Mesenchymal stem cell (in vitro differentiated cells and primary cell): Measurements from ENCODE around the gene VENTX.

Source experiments
- DNase-seq: peaks from one replicate; pipeline ENCODE4 v3.0.0-alpha.2; 2013
- H2AFZ ChIP-seq: one replicate; pipeline ENCODE4 v1.6.1; 2013; ENCODE audit warnings: low read depth, mild to moderate bottlenecking, control low read depth, inconsistent platforms, low read length, moderate library complexity
- H2AK5ac ChIP-seq: 2 replicates; pipeline ENCODE4 v1.6.1; 2013; ENCODE audit warnings: low read length, moderate library complexity, mild to moderate bottlenecking, inconsistent platforms; ENCODE audit not compliant: severe bottlenecking
- H2BK120ac ChIP-seq: one replicate; pipeline ENCODE4 v1.6.1; 2013; ENCODE audit warnings: low read depth, mild to moderate bottlenecking, inconsistent platforms, low read length, moderate library complexity
- H2BK12ac ChIP-seq, 2 experiments: one replicate each; pipeline ENCODE4 v1.6.1; 2013; ENCODE audit warnings: inconsistent platforms in 2 of 2, low read length in 2 of 2, mild to moderate bottlenecking in 2 of 2, moderate library complexity in 2 of 2, control low read depth in 1 of 2
- H2BK15ac ChIP-seq: one replicate; pipeline ENCODE4 v1.6.1; 2013; ENCODE audit warnings: mild to moderate bottlenecking, low read depth, inconsistent platforms; ENCODE audit not compliant: poor library complexity, severe bottlenecking
- H2BK5ac ChIP-seq: 2 replicates; pipeline ENCODE4 v1.6.1; 2013; ENCODE audit warnings: low read depth, mild to moderate bottlenecking, low read length, control low read depth, inconsistent platforms; ENCODE audit not compliant: poor library complexity, severe bottlenecking
- H3K14ac ChIP-seq, 2 experiments: one replicate each; pipeline ENCODE4 v1.6.1; 2013; ENCODE audit warnings: inconsistent platforms in 2 of 2, low read length in 2 of 2, control low read depth in 1 of 2, mild to moderate bottlenecking in 1 of 2, moderate library complexity in 1 of 2
- H3K18ac ChIP-seq, 2 experiments: one replicate each; pipeline ENCODE4 v1.6.1; 2013; ENCODE audit warnings: inconsistent platforms in 2 of 2, low read length in 2 of 2, control low read depth in 1 of 2, low read depth in 1 of 2, mild to moderate bottlenecking in 1 of 2
- H3K23ac ChIP-seq, 2 experiments: one replicate each; pipeline ENCODE4 v1.6.1; 2013; ENCODE audit warnings: inconsistent platforms in 2 of 2, low read length in 2 of 2, mild to moderate bottlenecking in 2 of 2, moderate library complexity in 2 of 2, control low read depth in 1 of 2
- H3K27ac ChIP-seq: 2 replicates; pipeline ENCODE4 v1.5.1; 2013; ENCODE audit warnings: mild to moderate bottlenecking, moderate library complexity, low read length, control low read depth, inconsistent platforms; ENCODE audit not compliant: poor library complexity, severe bottlenecking
- H3K27me3 ChIP-seq, 2 experiments: 2 replicates each; pipeline versions ENCODE4 v1.6.1 to v1.7.0; 2013; ENCODE audit warnings: low read length in 2 of 2, mild to moderate bottlenecking in 2 of 2, moderate library complexity in 2 of 2, control low read depth in 1 of 2, inconsistent platforms in 1 of 2; ENCODE audit not compliant: control insufficient read depth in 1 of 2, insufficient read depth in 1 of 2
- H3K36me3 ChIP-seq, 2 experiments: 2 replicates each; pipeline versions ENCODE4 v1.6.1 to v1.7.0; 2013; ENCODE audit warnings: low read length in 2 of 2, control low read depth in 1 of 2, inconsistent platforms in 1 of 2, low read depth in 1 of 2, mild to moderate bottlenecking in 1 of 2; ENCODE audit not compliant: insufficient read depth in 2 of 2, control insufficient read depth in 1 of 2
- H3K4ac ChIP-seq, 2 experiments: one replicate each; pipeline ENCODE4 v1.6.1; 2013; ENCODE audit warnings: inconsistent platforms in 2 of 2, low read length in 2 of 2, mild to moderate bottlenecking in 2 of 2, moderate library complexity in 2 of 2, control low read depth in 1 of 2, low read depth in 1 of 2
- H3K4me1 ChIP-seq: 2 replicates; pipeline ENCODE4 v1.6.1; 2013; ENCODE audit warnings: low read depth, low read length, control low read depth; ENCODE audit not compliant: control insufficient read depth, insufficient read depth
- H3K4me2 ChIP-seq: 2 replicates; pipeline ENCODE4 v1.6.1; 2013; ENCODE audit warnings: low read length, mild to moderate bottlenecking, inconsistent platforms; ENCODE audit not compliant: poor library complexity, severe bottlenecking
- H3K4me3 ChIP-seq, 2 experiments: 2 replicates each; pipeline versions ENCODE4 v1.5.1 to v1.7.0; 2013; ENCODE audit warnings: low read length in 2 of 2, mild to moderate bottlenecking in 2 of 2, control low read depth in 1 of 2, low read depth in 1 of 2; ENCODE audit not compliant: insufficient read depth in 1 of 2
- H3K79me1 ChIP-seq: replicated peaks from 2 replicates; pipeline ENCODE4 v1.6.1; 2013; ENCODE audit warnings: mild to moderate bottlenecking, control low read depth, low read length, inconsistent platforms; ENCODE audit not compliant: poor library complexity, severe bottlenecking
- H3K9ac ChIP-seq: 2 replicates; pipeline ENCODE4 v1.7.0; 2013; ENCODE audit warnings: mild to moderate bottlenecking, low read length, moderate library complexity
- H3K9me3 ChIP-seq: 2 replicates; pipeline ENCODE4 v1.7.0; 2013; ENCODE audit warnings: mild to moderate bottlenecking, low read length; ENCODE audit not compliant: control insufficient read depth
- H4K8ac ChIP-seq: one replicate; pipeline ENCODE4 v1.6.1; 2013; ENCODE audit warnings: inconsistent platforms, mild to moderate bottlenecking, low read length, moderate library complexity
- H4K91ac ChIP-seq: one replicate; pipeline ENCODE4 v1.6.1; 2013; ENCODE audit warnings: mild to moderate bottlenecking, low read length, inconsistent platforms
- WGBS: methylation state at CpG from one replicate; pipeline ENCODE4 v1.1.7; 2013; ENCODE audit warnings: mixed read lengths; 5-methylcytosine and 5-hydroxymethylcytosine counted together

Gene VENTX

GRCh38 chr10:133245439-133246235, 8.0 kb downstream of the VENTX start:
- peaks cover 1% of the 10 kb centered on the region for H3K4me1 ChIP-seq
- H3K9me3 ChIP-seq: no peaks in the 10 kb centered on the region
- H2BK5ac ChIP-seq: no peak overlapping the region
- H3K18ac ChIP-seq: no peak overlapping the region
- WGBS: 64% methylated on average over 31 of the region's 33 CpGs
- peak overlapping the region in 1 of 2 experiments; percentile 9 for H3K14ac ChIP-seq
- H3K27me3 ChIP-seq: peaks cover 27 to 89% of the 10 kb centered on the region in 2 experiments
- no peaks in the 10 kb centered on the region for H3K79me1 ChIP-seq
- H2BK12ac ChIP-seq: no peak overlapping the region
- H4K8ac ChIP-seq: no peak overlapping the region
- H3K4me2 ChIP-seq: no peak overlapping the region
- no peak overlapping the region for H3K23ac ChIP-seq
- H2AK5ac ChIP-seq: no peak overlapping the region
- no peak overlapping the region for H3K4me3 ChIP-seq
- no peak overlapping the region for H2AFZ ChIP-seq
- no peak overlapping the region for H4K91ac ChIP-seq
- no peaks in the 10 kb centered on the region for H3K36me3 ChIP-seq
- no peak overlapping the region for H2BK15ac ChIP-seq
- no peak for DNase-seq
- H3K9ac ChIP-seq: no peak overlapping the region
- H3K4ac ChIP-seq: no peak overlapping the region
- H2BK120ac ChIP-seq: no peak overlapping the region
- H3K27ac ChIP-seq: no peak overlapping the region

- no peak overlapping the region for H3K9ac ChIP-seq
- H3K4ac ChIP-seq: no peak overlapping the region
- H3K4me3 ChIP-seq: no peak overlapping the region
- H2BK12ac ChIP-seq: no peak overlapping the region
- no peak overlapping the region for H3K4me2 ChIP-seq
- H2BK15ac ChIP-seq: no peak overlapping the region
- H3K14ac ChIP-seq: no peak overlapping the region
- no peak overlapping the region for H2BK5ac ChIP-seq
- DNase-seq: no peak
- H3K27ac ChIP-seq: no peak overlapping the region
- H2BK120ac ChIP-seq: no peak overlapping the region
- no peaks in the 10 kb centered on the region for H3K9me3 ChIP-seq
- H3K4me1 ChIP-seq: peaks cover 1% of the 10 kb centered on the region
- no peaks in the 10 kb centered on the region for H3K79me1 ChIP-seq
- H3K36me3 ChIP-seq: no peaks in the 10 kb centered on the region
- no peak overlapping the region for H2AK5ac ChIP-seq
- peaks cover 22 to 85% of the 10 kb centered on the region in 2 experiments for H3K27me3 ChIP-seq
- no peak overlapping the region for H2AFZ ChIP-seq
- no peak overlapping the region for H3K18ac ChIP-seq
- no peak overlapping the region for H3K23ac ChIP-seq
- 87% methylated on average over 12 of the region's 12 CpGs for WGBS
- H4K91ac ChIP-seq: no peak overlapping the region
- H4K8ac ChIP-seq: no peak overlapping the region
Measured at GRCh38 chr10:133246236-133246626, 8.6 kb downstream of the VENTX start.

- H3K27me3 ChIP-seq: peaks cover 9 to 72% of the 10 kb centered on the region in 2 experiments
- H2AFZ ChIP-seq: no peak overlapping the region
- no peak overlapping the region for H3K9ac ChIP-seq
- H3K4ac ChIP-seq: no peak overlapping the region
- H4K8ac ChIP-seq: no peak overlapping the region
- H2BK15ac ChIP-seq: no peak overlapping the region
- H3K9me3 ChIP-seq: no peaks in the 10 kb centered on the region
- no peak overlapping the region for H3K23ac ChIP-seq
- H3K14ac ChIP-seq: no peak overlapping the region
- 84% methylated on average over 35 of the region's 36 CpGs for WGBS
- H3K4me1 ChIP-seq: peaks cover 3% of the 10 kb centered on the region
- no peak overlapping the region for H4K91ac ChIP-seq
- no peaks in the 10 kb centered on the region for H3K79me1 ChIP-seq
- H2BK12ac ChIP-seq: no peak overlapping the region
- H2BK120ac ChIP-seq: no peak overlapping the region
- H3K4me2 ChIP-seq: no peak overlapping the region
- DNase-seq: no peak
- no peak overlapping the region for H3K4me3 ChIP-seq
- H2BK5ac ChIP-seq: no peak overlapping the region
- H2AK5ac ChIP-seq: no peak overlapping the region
- no peaks in the 10 kb centered on the region for H3K36me3 ChIP-seq
- no peak overlapping the region for H3K18ac ChIP-seq
- H3K27ac ChIP-seq: no peak overlapping the region
Measured at GRCh38 chr10:133247681-133248333, 10.2 kb downstream of the VENTX start.

- Histone ChIP-seq H4K91ac (no peak overlapping the region), H2BK15ac (no peak overlapping the region), H3K9me3 (no peaks in the 10 kb centered on the region), H3K36me3 (no peaks in the 10 kb centered on the region), H3K23ac (no peak overlapping the region), H3K79me1 (no peaks in the 10 kb centered on the region), H2BK120ac (no peak overlapping the region), H3K14ac (no peak overlapping the region), H3K4me3 (no peak overlapping the region), H4K8ac (no peak overlapping the region), H3K18ac (no peak overlapping the region), H3K27me3 (peaks cover 9 to 69% of the 10 kb centered on the region in 2 experiments), H3K27ac (no peak overlapping the region), H2BK5ac (no peak overlapping the region), H2AK5ac (no peak overlapping the region), H3K4me2 (no peak overlapping the region), H3K4ac (no peak overlapping the region), H2BK12ac (no peak overlapping the region), H2AFZ (no peak overlapping the region), H3K9ac (no peak overlapping the region), H3K4me1 (peaks cover 2% of the 10 kb centered on the region)
- no peak for DNase-seq
- WGBS: 91% methylated on average over 12 of the region's 12 CpGs
Measured at GRCh38 chr10:133248334-133248715, 10.7 kb downstream of the VENTX start.
